Fibroblast of lung (primary cell): ENCODE measurements around the gene TEDC2. TPM values are rescaled to one million over a fixed set of nuclear protein-coding genes. Genes with fewer than 3 reads are reported as not detected.

ENCODE experiments used
- DNase-seq, 2 donors: peaks; one replicate each; pipeline versions ENCODE4 v3.0.0 to v3.0.0-alpha.2; 2010; ENCODE audit warnings: low read depth in 2 of 2
- H2AFZ ChIP-seq: 2 replicates; pipeline ENCODE4 v1.5.1; 2012; ENCODE audit warnings: low read length, control low read depth, inconsistent platforms
- H3K27ac ChIP-seq: 2 replicates; pipeline ENCODE4 v1.5.1; 2011; ENCODE audit warnings: low read length, control low read depth; ENCODE audit not compliant: insufficient read depth
- H3K27me3 ChIP-seq: 2 replicates; pipeline ENCODE4 v1.5.1; 2011; ENCODE audit warnings: mild to moderate bottlenecking, low read length; ENCODE audit not compliant: control insufficient read depth, insufficient read depth
- H3K36me3 ChIP-seq: 2 replicates; pipeline ENCODE4 v1.5.1; 2011; ENCODE audit warnings: low read length; ENCODE audit not compliant: control insufficient read depth, insufficient read depth
- H3K4me1 ChIP-seq: 2 replicates; pipeline ENCODE4 v1.5.1; 2011; ENCODE audit warnings: low read length; ENCODE audit not compliant: control insufficient read depth, insufficient read depth; ENCODE audit errors: extremely low read depth
- H3K4me2 ChIP-seq: 2 replicates; pipeline ENCODE4 v1.5.1; 2011; ENCODE audit warnings: low read length, control low read depth; ENCODE audit not compliant: insufficient read depth; ENCODE audit errors: extremely low read depth
- H3K4me3 ChIP-seq, 4 experiments: fragments of 200-600 bp in 1 of 4; sonication (generic) in 1 of 4; replicated peaks in 1 of 4; 2 replicates each; pipeline ENCODE4 v1.5.1; 2011 to 2016; ENCODE audit warnings: low read length in 4 of 4, low read depth in 3 of 4, mild to moderate bottlenecking in 3 of 4, control low read depth in 2 of 4, inconsistent platforms in 1 of 4, mixed read lengths in 1 of 4; ENCODE audit not compliant: insufficient read depth in 1 of 4; ENCODE audit errors: control extremely low read depth in 1 of 4
- H3K79me2 ChIP-seq: 2 replicates; pipeline ENCODE4 v1.5.1; 2012; ENCODE audit warnings: mild to moderate bottlenecking, low read length, inconsistent platforms; ENCODE audit not compliant: control insufficient read depth, insufficient read depth
- H3K9ac ChIP-seq: 2 replicates; pipeline ENCODE4 v1.5.1; 2011; ENCODE audit warnings: mild to moderate bottlenecking, low read length, control low read depth; ENCODE audit not compliant: insufficient read depth
- H3K9me3 ChIP-seq: 2 replicates; pipeline ENCODE4 v1.5.1; 2012; ENCODE audit warnings: low read depth, low read length; ENCODE audit not compliant: control insufficient read depth, insufficient read depth
- H4K20me1 ChIP-seq: 2 replicates; pipeline ENCODE4 v1.5.1; 2011; ENCODE audit warnings: low read length; ENCODE audit not compliant: control insufficient read depth, insufficient read depth; ENCODE audit errors: extremely low read depth
- CTCF ChIP-seq, 2 donors: IDR thresholded peaks in 1 of 2; conservative IDR thresholded peaks in 1 of 2; 1 replicate in 1 of 2; 2 replicates in 1 of 2; pipeline ENCODE4 v1.5.1; 2011 to 2012; ENCODE audit warnings: low read length in 2 of 2, control low read depth in 1 of 2, inconsistent platforms in 1 of 2, low read depth in 1 of 2, mild to moderate bottlenecking in 1 of 2
- EZH2 ChIP-seq: IDR thresholded peaks from 2 replicates; pipeline ENCODE4 v1.5.1; 2012; ENCODE audit warnings: low read length, control low read depth, mild to moderate bottlenecking; ENCODE audit errors: missing control alignments
- polyA plus RNA-seq, 2 donors: library from polyadenylated mRNA; depleted of rRNA in 1 of 2; stranded (reverse) in 1 of 2; unstranded in 1 of 2; fragments of >200 nt; gene quantifications; 2 replicates each; pipeline ENCODE4 v1.2.1, GENCODE V29; 2011 to 2012; ENCODE audit warnings: missing spikeins in 1 of 2
- total RNA-seq: library from RNA; depleted of rRNA; stranded (reverse); fragments of >200 nt; gene quantifications from 2 replicates; pipeline ENCODE4 v1.2.1, GENCODE V29; 2014

The TEDC2 gene
- total and polyA plus RNA-seq, 2 donors (not counting 1 experiment from before 2014, with no cell fraction given), result 1.2 to 1.7 TPM

GRCh38 chr16:2464333-2464732 is 4.4 kb downstream of the TEDC2 start:
- H2AFZ ChIP-seq, result no peak overlapping the region
- H3K4me1 ChIP-seq, result peaks cover 12% of the 10 kb centered on the region
- H3K4me2 ChIP-seq, result no peak overlapping the region
- no peak for DNase-seq
- TF ChIP-seq EZH2, result no peak
- no peak for TF ChIP-seq CTCF (conservative IDR thresholded peaks at IDR 0.05 in 1 of 2, IDR thresholded peaks at IDR 0.05 in 1 of 2; ENCODE audit: low read depth in 1 of 2, low read length in 2 of 2)
- no peaks in the 10 kb centered on the region for H3K36me3 ChIP-seq
- no peaks in the 10 kb centered on the region for H4K20me1 ChIP-seq
- no peaks in the 10 kb centered on the region for H3K9me3 ChIP-seq
- no peaks in the 10 kb centered on the region for H3K27me3 ChIP-seq
- H3K9ac ChIP-seq, result no peak overlapping the region
- no peak overlapping the region for H3K4me3 ChIP-seq
- no peak overlapping the region for H3K27ac ChIP-seq
- no peaks in the 10 kb centered on the region for H3K79me2 ChIP-seq

- Histone ChIP-seq H3K27me3 (no peaks in the 10 kb centered on the region), H3K9ac (no peak overlapping the region), H3K36me3 (no peaks in the 10 kb centered on the region), H3K4me3 (no peak overlapping the region), H2AFZ (no peak overlapping the region), H3K27ac (no peak overlapping the region), H3K9me3 (no peaks in the 10 kb centered on the region), H4K20me1 (no peaks in the 10 kb centered on the region), H3K79me2 (no peaks in the 10 kb centered on the region), H3K4me1 (peaks cover 9% of the 10 kb centered on the region), H3K4me2 (no peak overlapping the region)
- TF ChIP-seq CTCF (conservative IDR thresholded peaks at IDR 0.05 in 1 of 2, IDR thresholded peaks at IDR 0.05 in 1 of 2; ENCODE audit: low read depth in 1 of 2, low read length in 2 of 2) (peak in 1 of 2 donors; percentile 37), EZH2 (no peak)
- no peak for DNase-seq
Observed at GRCh38 chr16:2465653-2466415, 5.9 kb downstream of the TEDC2 start.

- Histone ChIP-seq H3K9me3 (no peaks in the 10 kb centered on the region), H3K9ac (peak overlapping the region; percentile 40), H3K4me3 (peak overlapping the region in 1 of 4 experiments; percentile 55), H3K4me2 (peak overlapping the region; percentile 59), H3K36me3 (no peaks in the 10 kb centered on the region), H3K27ac (peak overlapping the region; percentile 29), H4K20me1 (no peaks in the 10 kb centered on the region), H3K79me2 (no peaks in the 10 kb centered on the region), H2AFZ (no peak overlapping the region), H3K4me1 (peaks cover 13% of the 10 kb centered on the region), H3K27me3 (no peaks in the 10 kb centered on the region)
- DNase-seq, result no peak
- TF ChIP-seq EZH2 (no peak), CTCF (conservative IDR thresholded peaks at IDR 0.05 in 1 of 2, IDR thresholded peaks at IDR 0.05 in 1 of 2; ENCODE audit: low read depth in 1 of 2, low read length in 2 of 2) (no peak)
Observed at GRCh38 chr16:2466667-2467527, 7.0 kb downstream of the TEDC2 start.
